ENCODE results near the gene EFCAB11. TPM values are rescaled to one million over a fixed set of nuclear protein-coding genes. Genes with fewer than 3 reads are reported as not detected.

The EFCAB11 gene
- total and polyA plus RNA-seq, 2 donors (not counting 1 experiment from before 2014, with no cell fraction given) = 2.6 to 4.0 TPM

DNA sequence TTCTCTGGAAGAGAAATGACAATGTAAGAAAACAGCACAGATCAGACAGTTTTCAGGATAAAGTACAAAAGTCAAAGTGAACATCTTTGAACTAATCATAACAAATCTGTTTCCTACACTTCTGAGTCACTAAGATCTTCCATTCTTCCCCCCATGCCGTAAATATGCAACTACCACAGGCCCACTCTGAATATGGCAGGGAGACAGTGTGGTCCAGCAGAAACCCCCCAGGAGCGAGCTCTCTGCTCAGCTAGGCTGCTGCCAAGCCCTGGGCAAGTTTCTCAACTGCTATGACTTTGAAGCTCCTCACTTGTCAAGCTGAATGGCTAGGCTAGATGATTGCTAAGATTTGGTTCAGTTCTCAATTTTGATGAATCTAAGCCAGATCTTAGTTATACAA is 148.1 kb downstream of the EFCAB11 start:
- H3K4me2 ChIP-seq (ENCODE audit: extremely low read depth, insufficient read depth, low read length) = no peak overlapping the region
- TF ChIP-seq CTCF (conservative IDR thresholded peaks at IDR 0.05 in 1 of 2, IDR thresholded peaks at IDR 0.05 in 1 of 2; ENCODE audit: low read depth in 1 of 2, low read length in 2 of 2) (no peak), EZH2 (IDR thresholded peaks at IDR 0.05; ENCODE audit: low read length, missing control alignments) (no peak)
- DNase-seq (ENCODE audit: low read depth in 2 of 2) = peak in 1 of 2 donors; percentile 30
- no peaks in the 10 kb centered on the region for H3K36me3 ChIP-seq (ENCODE audit: control insufficient read depth, insufficient read depth, low read length)
- no peaks in the 10 kb centered on the region for H3K4me1 ChIP-seq (ENCODE audit: control insufficient read depth, extremely low read depth, insufficient read depth, low read length)
- H3K27me3 ChIP-seq (ENCODE audit: control insufficient read depth, insufficient read depth, low read length) = no peaks in the 10 kb centered on the region
- H3K9me3 ChIP-seq (ENCODE audit: control insufficient read depth, insufficient read depth, low read depth, low read length) = no peaks in the 10 kb centered on the region
- H3K4me3 ChIP-seq (replicated peaks in 1 of 4; ENCODE audit: control extremely low read depth in 1 of 4, insufficient read depth in 1 of 4, low read depth in 3 of 4, low read length in 4 of 4) = no peak overlapping the region
- no peak overlapping the region for H3K9ac ChIP-seq (ENCODE audit: insufficient read depth, low read length)
- no peaks in the 10 kb centered on the region for H4K20me1 ChIP-seq (ENCODE audit: control insufficient read depth, extremely low read depth, insufficient read depth, low read length)
- H2AFZ ChIP-seq (ENCODE audit: low read length) = no peak overlapping the region
- no peaks in the 10 kb centered on the region for H3K79me2 ChIP-seq (ENCODE audit: control insufficient read depth, insufficient read depth, low read length)
- no peak overlapping the region for H3K27ac ChIP-seq (ENCODE audit: insufficient read depth, low read length)

GRCh38 chr14:89805501-89805900 is 149.0 kb downstream of the EFCAB11 start:
- DNase-seq (ENCODE audit: low read depth in 2 of 2) = peak in 1 of 2 donors; percentile 28
- H3K27me3 ChIP-seq (ENCODE audit: control insufficient read depth, insufficient read depth, low read length) = no peaks in the 10 kb centered on the region
- no peaks in the 10 kb centered on the region for H4K20me1 ChIP-seq (ENCODE audit: control insufficient read depth, extremely low read depth, insufficient read depth, low read length)
- no peak overlapping the region for H2AFZ ChIP-seq (ENCODE audit: low read length)
- no peak overlapping the region for H3K9ac ChIP-seq (ENCODE audit: insufficient read depth, low read length)
- no peaks in the 10 kb centered on the region for H3K36me3 ChIP-seq (ENCODE audit: control insufficient read depth, insufficient read depth, low read length)
- H3K79me2 ChIP-seq (ENCODE audit: control insufficient read depth, insufficient read depth, low read length) = no peaks in the 10 kb centered on the region
- no peak overlapping the region for H3K27ac ChIP-seq (ENCODE audit: insufficient read depth, low read length)
- no peak overlapping the region for H3K4me2 ChIP-seq (ENCODE audit: extremely low read depth, insufficient read depth, low read length)
- H3K9me3 ChIP-seq (ENCODE audit: control insufficient read depth, insufficient read depth, low read depth, low read length) = no peaks in the 10 kb centered on the region
- no peak overlapping the region for H3K4me3 ChIP-seq (replicated peaks in 1 of 4; ENCODE audit: control extremely low read depth in 1 of 4, insufficient read depth in 1 of 4, low read depth in 3 of 4, low read length in 4 of 4)
- TF ChIP-seq CTCF (conservative IDR thresholded peaks at IDR 0.05 in 1 of 2, IDR thresholded peaks at IDR 0.05 in 1 of 2; ENCODE audit: low read depth in 1 of 2, low read length in 2 of 2) (no peak), EZH2 (IDR thresholded peaks at IDR 0.05; ENCODE audit: low read length, missing control alignments) (no peak)
- H3K4me1 ChIP-seq (ENCODE audit: control insufficient read depth, extremely low read depth, insufficient read depth, low read length) = no peaks in the 10 kb centered on the region

DNA sequence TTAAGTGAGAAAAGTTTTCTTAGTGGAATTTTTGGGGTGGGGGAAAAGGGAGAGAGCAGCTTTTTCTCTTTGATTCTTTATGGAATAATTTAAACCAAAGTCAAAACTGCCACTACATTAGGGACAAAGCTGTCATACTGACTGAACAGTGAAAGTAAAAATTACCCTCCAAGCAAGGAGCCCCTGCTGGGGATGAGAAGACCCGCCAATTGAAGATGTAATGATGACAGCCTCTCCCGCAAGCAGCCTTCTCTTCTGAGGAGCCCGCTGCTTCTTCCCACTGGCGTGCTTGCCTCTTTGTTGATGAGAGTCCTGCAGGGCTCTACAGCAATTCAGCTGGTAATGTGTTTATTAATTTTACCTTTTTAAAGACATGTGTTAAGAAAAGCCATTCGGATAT is 151.0 kb downstream of the EFCAB11 start:
- no peak overlapping the region for H3K4me2 ChIP-seq (ENCODE audit: extremely low read depth, insufficient read depth, low read length)
- H3K27ac ChIP-seq (ENCODE audit: insufficient read depth, low read length) = no peak overlapping the region
- H3K27me3 ChIP-seq (ENCODE audit: control insufficient read depth, insufficient read depth, low read length) = no peaks in the 10 kb centered on the region
- H2AFZ ChIP-seq (ENCODE audit: low read length) = no peak overlapping the region
- TF ChIP-seq EZH2 (IDR thresholded peaks at IDR 0.05; ENCODE audit: low read length, missing control alignments) (no peak), CTCF (conservative IDR thresholded peaks at IDR 0.05 in 1 of 2, IDR thresholded peaks at IDR 0.05 in 1 of 2; ENCODE audit: low read depth in 1 of 2, low read length in 2 of 2) (no peak)
- H3K79me2 ChIP-seq (ENCODE audit: control insufficient read depth, insufficient read depth, low read length) = no peaks in the 10 kb centered on the region
- no peak overlapping the region for H3K9ac ChIP-seq (ENCODE audit: insufficient read depth, low read length)
- no peaks in the 10 kb centered on the region for H3K4me1 ChIP-seq (ENCODE audit: control insufficient read depth, extremely low read depth, insufficient read depth, low read length)
- DNase-seq (ENCODE audit: low read depth in 2 of 2) = no peak
- no peak overlapping the region for H3K4me3 ChIP-seq (replicated peaks in 1 of 4; ENCODE audit: control extremely low read depth in 1 of 4, insufficient read depth in 1 of 4, low read depth in 3 of 4, low read length in 4 of 4)
- no peaks in the 10 kb centered on the region for H3K9me3 ChIP-seq (ENCODE audit: control insufficient read depth, insufficient read depth, low read depth, low read length)
- H4K20me1 ChIP-seq (ENCODE audit: control insufficient read depth, extremely low read depth, insufficient read depth, low read length) = no peaks in the 10 kb centered on the region
- H3K36me3 ChIP-seq (ENCODE audit: control insufficient read depth, insufficient read depth, low read length) = no peaks in the 10 kb centered on the region

All from fibroblast of lung (primary cell).